Measurements from ENCODE around the gene MGRN1.

Gene MGRN1

DNA sequence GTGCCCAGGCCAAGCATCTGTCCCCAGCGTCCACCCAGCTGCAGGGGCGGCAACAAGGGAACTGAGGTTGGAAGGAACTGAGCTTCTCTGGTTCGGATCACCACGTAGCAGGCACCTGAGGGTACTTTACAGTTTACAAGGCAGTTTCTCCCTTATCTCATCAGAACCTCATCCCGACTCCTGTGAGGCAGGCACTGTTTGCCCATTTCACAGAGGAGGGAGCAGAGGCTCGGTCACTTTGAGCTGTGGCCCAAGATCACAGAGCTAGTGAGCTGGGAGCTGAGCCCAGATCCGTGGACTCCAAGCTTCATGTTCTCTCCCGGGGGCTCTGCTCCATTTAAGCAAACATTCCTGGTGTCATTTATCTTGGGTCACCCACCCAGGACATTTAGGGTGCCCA is 25.1 kb upstream of the MGRN1 start:
- Histone ChIP-seq H3K36me3 (ENCODE audit: control insufficient read depth, insufficient read depth, low read length) (no peaks in the 10 kb centered on the region), H3K4me3 (replicated peaks; ENCODE audit: low read depth, low read length) (no peak overlapping the region), H3K27me3 (replicated peaks; ENCODE audit: control insufficient read depth, insufficient read depth, low read length) (no peaks in the 10 kb centered on the region; the same call in 1 of the 2 replicates)
- TF ChIP-seq, protein P1, sequence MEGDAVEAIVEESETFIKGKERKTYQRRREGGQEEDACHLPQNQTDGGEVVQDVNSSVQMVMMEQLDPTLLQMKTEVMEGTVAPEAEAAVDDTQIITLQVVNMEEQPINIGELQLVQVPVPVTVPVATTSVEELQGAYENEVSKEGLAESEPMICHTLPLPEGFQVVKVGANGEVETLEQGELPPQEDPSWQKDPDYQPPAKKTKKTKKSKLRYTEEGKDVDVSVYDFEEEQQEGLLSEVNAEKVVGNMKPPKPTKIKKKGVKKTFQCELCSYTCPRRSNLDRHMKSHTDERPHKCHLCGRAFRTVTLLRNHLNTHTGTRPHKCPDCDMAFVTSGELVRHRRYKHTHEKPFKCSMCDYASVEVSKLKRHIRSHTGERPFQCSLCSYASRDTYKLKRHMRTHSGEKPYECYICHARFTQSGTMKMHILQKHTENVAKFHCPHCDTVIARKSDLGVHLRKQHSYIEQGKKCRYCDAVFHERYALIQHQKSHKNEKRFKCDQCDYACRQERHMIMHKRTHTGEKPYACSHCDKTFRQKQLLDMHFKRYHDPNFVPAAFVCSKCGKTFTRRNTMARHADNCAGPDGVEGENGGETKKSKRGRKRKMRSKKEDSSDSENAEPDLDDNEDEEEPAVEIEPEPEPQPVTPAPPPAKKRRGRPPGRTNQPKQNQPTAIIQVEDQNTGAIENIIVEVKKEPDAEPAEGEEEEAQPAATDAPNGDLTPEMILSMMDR (IDR thresholded peaks at IDR 0.05; ENCODE audit: insufficient read depth, low read length, poor library complexity, severe bottlenecking): no peak
- DNase-seq (ENCODE audit: extremely low read depth, insufficient read length): no peak

DNA sequence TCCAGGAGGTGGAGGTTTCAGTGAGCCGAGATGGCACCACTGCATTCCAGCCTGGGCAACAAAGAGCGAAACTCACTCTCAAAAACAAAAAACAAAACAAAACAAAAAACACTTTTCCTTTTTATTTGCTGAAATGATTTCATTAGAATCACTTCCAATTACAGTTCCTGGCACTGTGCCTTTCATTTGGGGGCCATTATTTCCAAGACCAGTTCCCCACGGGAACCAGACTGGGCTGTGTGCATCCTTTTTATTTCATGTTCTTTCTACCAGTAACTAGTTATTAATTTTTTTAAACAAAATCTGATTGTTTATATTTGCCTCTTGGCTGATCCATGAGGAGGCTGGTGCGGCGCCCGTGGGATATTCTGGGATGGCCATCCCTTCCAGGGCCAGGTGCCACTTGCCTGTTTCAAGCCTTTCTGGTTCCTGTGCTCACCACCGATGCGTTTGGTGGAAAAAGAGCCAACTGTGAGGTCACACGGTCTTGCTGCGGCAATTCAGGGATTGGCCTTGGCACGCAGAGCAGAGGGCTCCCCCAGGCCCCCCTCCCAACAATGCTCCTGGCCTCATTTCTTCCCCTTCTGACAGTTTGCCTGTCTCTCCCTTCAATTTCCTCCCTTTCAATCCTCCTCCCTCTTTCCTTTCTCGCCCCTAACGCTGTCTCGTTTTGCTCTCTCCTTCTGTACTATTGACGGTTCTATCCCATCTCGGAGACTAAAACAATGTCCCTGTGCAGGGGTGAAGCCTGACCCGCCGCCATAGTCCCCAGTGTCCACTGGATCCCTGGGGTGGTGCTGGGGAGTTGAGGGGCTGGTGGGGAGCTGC is 23.4 kb upstream of the MGRN1 start:
- H3K36me3 ChIP-seq (ENCODE audit: control insufficient read depth, insufficient read depth, low read length): no peaks in the 10 kb centered on the region
- DNase-seq (ENCODE audit: extremely low read depth, insufficient read length): no peak
- TF ChIP-seq, protein P1 (IDR thresholded peaks at IDR 0.05; ENCODE audit: insufficient read depth, low read length, poor library complexity, severe bottlenecking): no peak
- no peaks in the 10 kb centered on the region; the same call in 1 of the 2 replicates for H3K27me3 ChIP-seq (replicated peaks; ENCODE audit: control insufficient read depth, insufficient read depth, low read length)
- H3K4me3 ChIP-seq (replicated peaks; ENCODE audit: low read depth, low read length): no peak overlapping the region

DNA sequence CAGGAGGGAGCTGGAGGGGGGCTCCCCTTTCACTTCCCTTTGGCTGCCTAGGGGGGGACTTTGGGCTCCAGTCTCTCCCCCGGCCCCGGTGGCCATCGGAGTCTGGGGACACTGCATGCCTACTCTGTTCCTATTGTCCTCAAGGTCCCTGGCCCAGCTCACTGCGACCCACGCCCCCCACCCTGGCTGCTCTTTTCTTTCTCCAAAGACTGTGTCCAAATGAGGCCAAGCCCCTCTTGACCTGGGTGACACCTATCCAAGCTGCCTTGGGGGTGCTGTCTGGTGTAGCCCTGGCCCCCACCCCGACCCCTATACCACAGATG is 22.8 kb upstream of the MGRN1 start:
- no peak overlapping the region for H3K4me3 ChIP-seq (replicated peaks; ENCODE audit: low read depth, low read length)
- DNase-seq (ENCODE audit: extremely low read depth, insufficient read length): no peak
- TF ChIP-seq, protein P1 (IDR thresholded peaks at IDR 0.05; ENCODE audit: insufficient read depth, low read length, poor library complexity, severe bottlenecking): no peak
- H3K36me3 ChIP-seq (ENCODE audit: control insufficient read depth, insufficient read depth, low read length): no peaks in the 10 kb centered on the region
- H3K27me3 ChIP-seq (replicated peaks; ENCODE audit: control insufficient read depth, insufficient read depth, low read length): no peaks in the 10 kb centered on the region; the same call in 1 of the 2 replicates

DNA sequence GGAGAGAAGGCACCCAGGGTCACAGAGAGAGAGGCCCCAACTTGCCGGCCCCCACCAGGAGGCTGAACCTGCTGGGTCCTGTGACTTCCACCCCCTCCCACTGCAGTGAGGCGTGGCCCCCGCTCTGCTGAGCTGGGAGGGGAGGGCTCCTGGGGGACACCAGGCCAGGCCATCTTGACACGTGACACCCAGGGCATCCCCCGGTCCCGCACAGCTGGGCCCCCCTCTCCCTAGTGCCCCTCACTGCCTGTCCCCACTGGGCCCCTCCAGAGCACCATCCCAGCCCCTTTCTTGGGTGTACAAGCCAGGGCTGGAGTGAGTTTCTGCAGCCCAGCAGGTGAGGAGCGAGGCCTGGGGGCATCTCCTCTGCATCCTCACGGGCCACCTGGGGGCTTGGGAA is 22.3 kb upstream of the MGRN1 start:
- TF ChIP-seq, protein P1 (IDR thresholded peaks at IDR 0.05; ENCODE audit: insufficient read depth, low read length, poor library complexity, severe bottlenecking): no peak
- no peaks in the 10 kb centered on the region; the same call in 1 of the 2 replicates for H3K27me3 ChIP-seq (replicated peaks; ENCODE audit: control insufficient read depth, insufficient read depth, low read length)
- DNase-seq (ENCODE audit: extremely low read depth, insufficient read length): no peak
- no peaks in the 10 kb centered on the region for H3K36me3 ChIP-seq (ENCODE audit: control insufficient read depth, insufficient read depth, low read length)
- H3K4me3 ChIP-seq (replicated peaks; ENCODE audit: low read depth, low read length): no peak overlapping the region

DNA sequence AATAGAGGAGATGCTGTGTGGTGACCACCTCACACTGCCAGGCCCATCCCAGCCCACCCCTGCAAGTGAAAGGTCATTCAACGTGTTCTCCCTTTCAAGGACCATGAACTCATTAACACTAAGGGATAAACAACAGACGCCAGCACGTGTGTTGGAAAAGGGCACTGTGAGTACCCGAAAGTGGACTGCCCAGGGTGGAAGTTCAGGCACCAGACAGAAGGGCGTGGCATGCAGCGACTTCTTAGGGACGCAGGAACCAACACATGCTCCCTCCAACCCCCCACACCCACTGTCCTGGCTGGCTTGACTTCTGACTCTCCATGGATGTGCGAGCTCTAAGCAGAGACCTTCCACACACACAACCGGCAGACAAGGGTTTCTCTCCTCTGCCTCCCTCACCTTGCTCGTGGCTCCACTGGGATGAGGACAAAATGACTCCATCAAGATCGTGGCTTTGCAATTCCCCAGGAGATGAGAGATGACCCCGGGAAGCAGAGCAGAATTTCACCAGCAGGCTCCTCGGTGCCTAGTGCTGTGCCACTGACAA is 20.9 kb upstream of the MGRN1 start:
- H3K4me3 ChIP-seq (replicated peaks; ENCODE audit: low read depth, low read length): no peak overlapping the region
- no peaks in the 10 kb centered on the region; the same call in 1 of the 2 replicates for H3K27me3 ChIP-seq (replicated peaks; ENCODE audit: control insufficient read depth, insufficient read depth, low read length)
- no peak for DNase-seq (ENCODE audit: extremely low read depth, insufficient read length)
- TF ChIP-seq, protein P1 (IDR thresholded peaks at IDR 0.05; ENCODE audit: insufficient read depth, low read length, poor library complexity, severe bottlenecking): no peak
- H3K36me3 ChIP-seq (ENCODE audit: control insufficient read depth, insufficient read depth, low read length): peaks cover 7% of the 10 kb centered on the region
